Right lobe of liver (tissue), 4 donors: ENCODE measurements around the gene BICC1.

Experiments
- CTCF ChIP-seq, 4 donors: fragments of 200-600 bp in 3 of 4; fragments of 450-650 bp in 1 of 4; IDR thresholded peaks; one replicate each; pipeline versions ENCODE4 v1.5.1 to v1.8.0; 2016 to 2022; ENCODE audit warnings: antibody characterized with exemption in 4 of 4, mild to moderate bottlenecking in 2 of 4
- POLR2A ChIP-seq: fragments of 450-650 bp; IDR thresholded peaks from one replicate; pipeline ENCODE4 v1.6.1; 2017; ENCODE audit warnings: antibody characterized with exemption, mild to moderate bottlenecking
- donor health status: DM: no; HTN: no; CAD: no.
- donor health status: DM: no; HTN: no; CAD: no.
- donor health status: DM: no; HTN: yes; CAD: no.

GRCh38 chr10:58661902-58662301 lies 149.2 kb downstream of the BICC1 start:
- TF ChIP-seq CTCF (IDR thresholded peaks at IDR 0.05) = no peak
- TF ChIP-seq POLR2A = no peak
